Measurements from ENCODE around the gene NEAT1.

NEAT1 gene

GRCh38 chr11:65425105-65425970, 2.7 kb downstream of the NEAT1 start:
- no peak for DNase-seq

- DNase-seq, result no peak
Observed at GRCh38 chr11:65425971-65426838, 3.6 kb downstream of the NEAT1 start.

- no peak for DNase-seq
Observed at GRCh38 chr11:65426839-65427690, 4.5 kb downstream of the NEAT1 start.

- DNase-seq, result no peak
Observed at GRCh38 chr11:65427691-65428577, 5.3 kb downstream of the NEAT1 start.

- no peak for DNase-seq
Observed at GRCh38 chr11:65428578-65429067, 6.0 kb downstream of the NEAT1 start.

- no peak for DNase-seq
Observed at GRCh38 chr11:65429068-65429681, 6.6 kb downstream of the NEAT1 start.

GRCh38 chr11:65429724-65430405, 7.3 kb downstream of the NEAT1 start:
- DNase-seq, result no peak

- no peak for DNase-seq
Observed at GRCh38 chr11:65430406-65431217, 8.0 kb downstream of the NEAT1 start.

GRCh38 chr11:65431451-65432099, 9.0 kb downstream of the NEAT1 start:
- no peak for DNase-seq

GRCh38 chr11:65432100-65432650, 9.6 kb downstream of the NEAT1 start:
- DNase-seq, result no peak

GRCh38 chr11:65432686-65433582, 10.3 kb downstream of the NEAT1 start:
- no peak for DNase-seq

GRCh38 chr11:65433657-65434056, 11.1 kb downstream of the NEAT1 start:
- DNase-seq, result no peak

- DNase-seq, result no peak
Observed at GRCh38 chr11:65434057-65434666, 11.6 kb downstream of the NEAT1 start.

- DNase-seq, result no peak
Observed at GRCh38 chr11:65434667-65435410, 12.2 kb downstream of the NEAT1 start.

GRCh38 chr11:65435411-65435931, 12.9 kb downstream of the NEAT1 start:
- no peak for DNase-seq

- no peak for DNase-seq
Observed at GRCh38 chr11:65435981-65436411, 13.4 kb downstream of the NEAT1 start.
